Tibial nerve (tissue), 4 donors: ENCODE results near the gene ADORA1.

Source experiments
- EP300 ChIP-seq, 2 donors: sonication (generic); formaldehyde crosslinking; IDR thresholded peaks; one replicate each; pipeline ENCODE4 v1.6.1; 2017; ENCODE audit warnings: antibody characterized with exemption in 2 of 2, mild to moderate bottlenecking in 1 of 2
- POLR2A ChIP-seq, 2 donors: fragments of 450-650 bp; IDR thresholded peaks; one replicate each; pipeline ENCODE4 v1.6.1; 2017; ENCODE audit warnings: antibody characterized with exemption in 2 of 2, mild to moderate bottlenecking in 2 of 2, moderate library complexity in 2 of 2
- TF ChIP-seq, protein P1 (sequence below), 5 experiments: fragments of 200-600 bp in 3 of 5; fragments of 450-650 bp in 2 of 5; sonication (generic) in 3 of 5; IDR thresholded peaks; one replicate each; pipeline ENCODE4 v1.5.1; 2016 to 2019; ENCODE audit warnings: antibody characterized with exemption in 5 of 5, mild to moderate bottlenecking in 3 of 5, moderate library complexity in 2 of 5

DNA sequence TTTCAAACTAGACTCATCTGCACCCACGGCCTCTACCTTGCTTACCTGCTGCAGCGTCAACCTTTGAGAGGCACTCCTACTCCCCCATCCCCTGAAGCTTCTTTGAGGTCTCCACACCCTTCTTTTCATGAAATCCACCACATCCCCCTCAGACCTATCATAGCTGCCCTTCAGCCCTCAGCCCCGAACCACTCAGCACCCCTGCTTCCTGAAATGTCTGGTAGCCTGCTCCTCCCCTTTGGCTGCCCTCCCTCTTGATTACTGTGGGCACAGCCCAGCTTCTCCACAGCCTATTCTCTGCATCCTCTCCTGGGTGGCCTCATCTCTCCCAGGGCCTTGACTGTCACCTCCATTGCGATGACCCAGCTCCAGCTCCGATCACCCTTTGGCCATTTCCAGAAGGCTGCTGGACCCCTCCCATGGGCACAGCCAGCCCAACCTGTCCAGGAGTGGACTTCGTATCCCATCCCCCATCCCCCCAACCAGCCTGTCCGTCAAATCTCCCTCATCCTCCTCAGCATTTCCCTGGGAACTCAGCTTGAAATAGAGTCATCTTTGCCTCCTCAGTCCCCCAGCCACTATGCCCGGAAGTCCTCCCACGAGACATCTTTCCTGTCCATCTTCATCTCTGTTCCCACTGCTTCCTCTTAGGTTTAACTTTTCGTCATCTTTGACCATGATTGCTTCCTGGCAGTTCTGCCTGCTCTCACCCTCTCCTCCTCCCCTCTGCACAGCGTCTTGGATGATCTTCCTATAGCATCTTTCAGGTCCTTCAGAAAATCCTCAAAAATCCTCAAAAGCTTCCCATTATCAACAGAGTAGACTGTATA, 6.1 kb upstream of the ADORA1 start:
- TF ChIP-seq, protein P1, sequence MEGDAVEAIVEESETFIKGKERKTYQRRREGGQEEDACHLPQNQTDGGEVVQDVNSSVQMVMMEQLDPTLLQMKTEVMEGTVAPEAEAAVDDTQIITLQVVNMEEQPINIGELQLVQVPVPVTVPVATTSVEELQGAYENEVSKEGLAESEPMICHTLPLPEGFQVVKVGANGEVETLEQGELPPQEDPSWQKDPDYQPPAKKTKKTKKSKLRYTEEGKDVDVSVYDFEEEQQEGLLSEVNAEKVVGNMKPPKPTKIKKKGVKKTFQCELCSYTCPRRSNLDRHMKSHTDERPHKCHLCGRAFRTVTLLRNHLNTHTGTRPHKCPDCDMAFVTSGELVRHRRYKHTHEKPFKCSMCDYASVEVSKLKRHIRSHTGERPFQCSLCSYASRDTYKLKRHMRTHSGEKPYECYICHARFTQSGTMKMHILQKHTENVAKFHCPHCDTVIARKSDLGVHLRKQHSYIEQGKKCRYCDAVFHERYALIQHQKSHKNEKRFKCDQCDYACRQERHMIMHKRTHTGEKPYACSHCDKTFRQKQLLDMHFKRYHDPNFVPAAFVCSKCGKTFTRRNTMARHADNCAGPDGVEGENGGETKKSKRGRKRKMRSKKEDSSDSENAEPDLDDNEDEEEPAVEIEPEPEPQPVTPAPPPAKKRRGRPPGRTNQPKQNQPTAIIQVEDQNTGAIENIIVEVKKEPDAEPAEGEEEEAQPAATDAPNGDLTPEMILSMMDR (IDR thresholded peaks at IDR 0.05) = no peak
- TF ChIP-seq POLR2A (IDR thresholded peaks at IDR 0.05) = no peak
- TF ChIP-seq EP300 (IDR thresholded peaks at IDR 0.05) = no peak
